ENCODE data around the gene CABCOCO1.

Gene CABCOCO1

GRCh38 chr10:61662794-61663259 lies at the start of gene CABCOCO1:
Gene CABCOCO1 (plus strand): TSS chr10:61662929. CDS start chr10:61662973, 44 bp downstream.
- Mint-ChIP-seq H3K9me3 (no peaks in the 10 kb centered on the region), H3K36me3 (ENCODE audit: insufficient read depth) (no peaks in the 10 kb centered on the region), H3K27me3 (peaks cover 40% of the 10 kb centered on the region), H3K4me1 (no peaks in the 10 kb centered on the region), H3K27ac (ENCODE audit: low read depth) (no peak within 1 kb of the TSS), H3K4me3 (no peak within 1 kb of the TSS)
- no peak for ATAC-seq (replicated peaks; ENCODE audit: extremely low read depth, poor library complexity, severe bottlenecking)
- DNase-seq (ENCODE audit: low spot score in 2 of 2): no peak

GRCh38 chr10:61613665-61614064 lies 49.1 kb upstream of the CABCOCO1 start:
- no peak for DNase-seq (ENCODE audit: low spot score in 2 of 2)
- Mint-ChIP-seq H3K4me1 (no peaks in the 10 kb centered on the region), H3K27me3 (peaks cover 10% of the 10 kb centered on the region), H3K27ac (ENCODE audit: low read depth) (no peak overlapping the region), H3K36me3 (ENCODE audit: insufficient read depth) (no peaks in the 10 kb centered on the region), H3K4me3 (no peak overlapping the region), H3K9me3 (no peaks in the 10 kb centered on the region)
- no peak for ATAC-seq (replicated peaks; ENCODE audit: extremely low read depth, poor library complexity, severe bottlenecking)

DNA sequence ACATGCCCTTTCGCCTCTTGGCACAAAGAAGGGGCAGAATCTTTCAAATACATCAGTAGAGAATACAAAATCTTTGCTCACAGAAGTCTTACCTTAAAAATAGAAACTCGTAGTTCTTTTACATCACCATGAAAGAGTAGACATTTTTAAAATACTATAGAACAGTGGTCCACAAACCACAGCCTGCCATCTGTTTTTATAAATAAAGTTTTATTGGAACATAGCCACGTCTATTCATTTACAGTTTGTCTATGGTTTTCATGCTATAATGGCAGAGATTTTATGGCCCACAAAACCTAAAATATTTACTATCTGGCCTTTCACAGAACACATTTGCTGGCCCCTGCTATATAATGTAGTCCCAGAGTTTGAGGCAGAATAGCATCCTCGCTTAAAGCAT lies 46.1 kb upstream of the CABCOCO1 start:
- H3K4me3 Mint-ChIP-seq: no peak overlapping the region
- H3K4me1 Mint-ChIP-seq: no peaks in the 10 kb centered on the region
- H3K9me3 Mint-ChIP-seq: no peaks in the 10 kb centered on the region
- DNase-seq (ENCODE audit: low spot score in 2 of 2): no peak
- H3K36me3 Mint-ChIP-seq (ENCODE audit: insufficient read depth): no peaks in the 10 kb centered on the region
- ATAC-seq (replicated peaks; ENCODE audit: extremely low read depth, poor library complexity, severe bottlenecking): no peak
- no peak overlapping the region for H3K27ac Mint-ChIP-seq (ENCODE audit: low read depth)
- H3K27me3 Mint-ChIP-seq: peaks cover 25% of the 10 kb centered on the region

DNA sequence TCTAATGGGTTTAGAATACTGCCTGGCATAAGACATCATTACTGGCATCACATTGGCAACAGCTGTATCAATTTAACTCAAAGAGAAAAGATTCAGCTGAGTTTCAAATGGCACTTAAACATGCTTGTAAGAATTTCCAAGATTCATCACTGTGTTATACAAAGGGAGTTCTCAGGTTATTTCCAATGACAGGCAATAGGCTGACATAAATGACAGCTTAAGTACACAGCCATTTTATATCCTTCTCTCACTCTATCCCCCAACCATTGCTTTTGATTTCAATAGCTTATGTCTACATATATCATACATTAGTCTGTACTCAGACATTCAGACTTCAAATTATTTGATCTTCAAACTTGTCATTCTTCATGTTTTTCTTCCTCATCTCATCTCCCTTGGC lies 45.5 kb upstream of the CABCOCO1 start:
- no peak overlapping the region for H3K4me3 Mint-ChIP-seq
- no peak overlapping the region for H3K27ac Mint-ChIP-seq (ENCODE audit: low read depth)

GRCh38 chr10:61617586-61617985 lies 45.1 kb upstream of the CABCOCO1 start:
- Mint-ChIP-seq H3K4me1 (no peaks in the 10 kb centered on the region), H3K36me3 (ENCODE audit: insufficient read depth) (no peaks in the 10 kb centered on the region), H3K27ac (ENCODE audit: low read depth) (no peak overlapping the region), H3K9me3 (no peaks in the 10 kb centered on the region), H3K27me3 (peaks cover 25% of the 10 kb centered on the region), H3K4me3 (no peak overlapping the region)
- ATAC-seq (replicated peaks; ENCODE audit: extremely low read depth, poor library complexity, severe bottlenecking): no peak
- no peak for DNase-seq (ENCODE audit: low spot score in 2 of 2)

More for the DNA sequence above, 45.5 kb upstream of the CABCOCO1 start:
- DNase-seq (ENCODE audit: low spot score in 2 of 2) (no peak), ATAC-seq (replicated peaks; ENCODE audit: extremely low read depth, poor library complexity, severe bottlenecking) (no peak)
- Mint-ChIP-seq H3K36me3 (ENCODE audit: insufficient read depth) (no peaks in the 10 kb centered on the region), H3K27me3 (peaks cover 25% of the 10 kb centered on the region), H3K4me1 (no peaks in the 10 kb centered on the region), H3K9me3 (no peaks in the 10 kb centered on the region)

DNA sequence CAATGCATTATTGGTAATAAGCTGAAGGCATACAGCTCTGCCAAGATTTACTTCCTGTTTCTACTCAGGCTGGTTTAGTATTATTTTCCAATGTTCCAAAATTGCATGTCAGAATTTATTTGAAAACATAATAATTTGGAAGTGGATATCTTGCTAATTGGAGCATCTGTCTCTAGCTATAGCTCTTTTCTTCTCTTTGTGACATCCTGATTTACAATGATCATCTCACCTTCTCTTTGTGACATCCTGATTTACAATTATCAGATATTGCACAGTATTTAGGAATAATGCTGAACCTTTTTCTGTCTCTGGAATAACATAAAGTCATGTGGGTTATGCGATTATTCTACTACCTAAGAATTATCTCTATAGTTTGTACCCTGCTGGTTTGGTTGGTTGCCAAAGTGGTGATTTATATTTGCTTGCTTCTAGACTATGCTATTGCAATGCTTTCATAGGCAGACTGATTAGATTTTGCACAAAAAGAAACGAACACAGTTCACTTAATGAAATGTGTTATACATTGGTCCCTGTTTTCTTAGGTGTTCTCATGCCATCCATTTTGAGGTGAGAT lies 44.3 kb upstream of the CABCOCO1 start:
- Mint-ChIP-seq H3K36me3 (ENCODE audit: insufficient read depth) (no peaks in the 10 kb centered on the region), H3K9me3 (no peaks in the 10 kb centered on the region), H3K27me3 (peaks cover 25% of the 10 kb centered on the region), H3K4me1 (no peaks in the 10 kb centered on the region), H3K27ac (ENCODE audit: low read depth) (no peak overlapping the region), H3K4me3 (no peak overlapping the region)
- ATAC-seq (replicated peaks; ENCODE audit: extremely low read depth, poor library complexity, severe bottlenecking) (no peak), DNase-seq (ENCODE audit: low spot score in 2 of 2) (no peak)

DNA sequence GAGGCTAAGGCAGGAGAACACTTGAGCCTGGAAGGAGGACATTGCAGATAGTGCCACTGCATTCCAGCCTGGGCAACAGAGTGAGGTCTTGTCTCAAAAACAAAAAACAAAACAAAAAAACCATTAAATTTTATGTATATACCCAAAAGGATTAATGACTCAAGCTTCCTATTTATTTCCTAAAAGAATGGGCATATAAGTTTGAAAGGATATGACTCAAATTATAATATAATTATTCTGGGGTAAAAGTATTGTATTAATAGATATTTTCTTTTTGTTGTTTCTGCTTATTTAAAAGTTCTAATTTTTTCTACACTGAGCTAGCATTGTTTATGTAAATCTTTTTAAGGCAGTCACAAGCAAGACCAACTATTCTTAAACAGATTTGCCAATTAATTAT lies 42.2 kb upstream of the CABCOCO1 start:
- H3K36me3 Mint-ChIP-seq (ENCODE audit: insufficient read depth): peaks cover 2% of the 10 kb centered on the region
- H3K27me3 Mint-ChIP-seq: peaks cover 25% of the 10 kb centered on the region
- ATAC-seq (replicated peaks; ENCODE audit: extremely low read depth, poor library complexity, severe bottlenecking): no peak
- no peak overlapping the region for H3K4me3 Mint-ChIP-seq
- no peaks in the 10 kb centered on the region for H3K9me3 Mint-ChIP-seq
- H3K27ac Mint-ChIP-seq (ENCODE audit: low read depth): no peak overlapping the region
- no peaks in the 10 kb centered on the region for H3K4me1 Mint-ChIP-seq
- DNase-seq (ENCODE audit: low spot score in 2 of 2): no peak

GRCh38 chr10:61621605-61622051 lies 41.1 kb upstream of the CABCOCO1 start:
- no peak overlapping the region for H3K4me3 Mint-ChIP-seq
- DNase-seq (ENCODE audit: low spot score in 2 of 2) (no peak), ATAC-seq (replicated peaks; ENCODE audit: extremely low read depth, poor library complexity, severe bottlenecking) (no peak)
- no peaks in the 10 kb centered on the region for H3K9me3 Mint-ChIP-seq
- H3K4me1 Mint-ChIP-seq: no peaks in the 10 kb centered on the region
- H3K27ac Mint-ChIP-seq (ENCODE audit: low read depth): no peak overlapping the region
- peaks cover 2% of the 10 kb centered on the region for H3K36me3 Mint-ChIP-seq (ENCODE audit: insufficient read depth)
- peaks cover 35% of the 10 kb centered on the region for H3K27me3 Mint-ChIP-seq

GRCh38 chr10:61623161-61623560 lies 39.6 kb upstream of the CABCOCO1 start:
- Mint-ChIP-seq H3K36me3 (ENCODE audit: insufficient read depth) (peaks cover 2% of the 10 kb centered on the region), H3K9me3 (no peaks in the 10 kb centered on the region), H3K27me3 (peaks cover 25% of the 10 kb centered on the region), H3K27ac (ENCODE audit: low read depth) (no peak overlapping the region), H3K4me1 (no peaks in the 10 kb centered on the region), H3K4me3 (no peak overlapping the region)
- DNase-seq (ENCODE audit: low spot score in 2 of 2) (no peak), ATAC-seq (replicated peaks; ENCODE audit: extremely low read depth, poor library complexity, severe bottlenecking) (no peak)

DNA sequence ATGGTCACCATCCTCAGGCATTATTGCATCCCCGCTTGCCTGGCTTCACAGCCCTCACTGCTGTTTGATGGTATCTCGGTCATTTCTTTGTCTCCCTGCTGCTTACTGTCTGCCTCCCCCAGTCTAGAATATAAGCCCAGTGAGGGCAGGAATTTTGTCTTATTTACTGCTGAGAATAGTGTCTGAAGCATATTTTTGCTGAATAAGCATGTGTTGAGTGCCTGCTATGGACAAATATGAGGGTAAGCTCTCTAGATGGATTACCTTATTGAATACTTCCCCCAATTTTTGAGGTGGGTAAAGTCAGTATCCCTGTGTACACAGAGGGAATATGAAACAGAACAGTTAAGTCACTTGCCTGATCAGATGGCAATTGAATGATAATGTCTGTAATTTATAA lies 36.5 kb upstream of the CABCOCO1 start:
- no peak overlapping the region for H3K4me3 Mint-ChIP-seq
- no peak for ATAC-seq (replicated peaks; ENCODE audit: extremely low read depth, poor library complexity, severe bottlenecking)

DNA sequence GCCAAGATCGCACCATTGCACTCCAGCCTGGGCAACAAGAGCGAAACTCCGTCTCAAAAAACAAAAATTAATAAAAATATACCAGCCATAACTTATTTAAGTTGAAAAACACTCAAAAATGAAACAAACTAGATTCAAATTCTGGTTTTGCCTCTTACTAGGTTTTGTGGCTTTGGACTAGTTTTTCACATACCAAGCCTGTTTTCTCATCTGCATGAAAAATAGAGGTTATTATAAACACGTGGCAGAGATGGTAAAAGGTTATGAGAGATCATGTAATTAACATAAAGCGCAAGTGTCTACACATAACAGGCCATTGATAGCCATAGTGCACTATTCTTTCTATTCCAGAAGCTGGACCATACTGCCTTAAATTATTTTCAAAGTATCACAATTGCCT lies 35.5 kb upstream of the CABCOCO1 start:
- H3K9me3 Mint-ChIP-seq: no peaks in the 10 kb centered on the region
- no peak overlapping the region for H3K4me3 Mint-ChIP-seq
- H3K4me1 Mint-ChIP-seq: no peaks in the 10 kb centered on the region
- DNase-seq (ENCODE audit: low spot score in 2 of 2) (no peak), ATAC-seq (replicated peaks; ENCODE audit: extremely low read depth, poor library complexity, severe bottlenecking) (no peak)
- no peak overlapping the region for H3K27ac Mint-ChIP-seq (ENCODE audit: low read depth)
- H3K27me3 Mint-ChIP-seq: peaks cover 10% of the 10 kb centered on the region
- peaks cover 2% of the 10 kb centered on the region for H3K36me3 Mint-ChIP-seq (ENCODE audit: insufficient read depth)

More for the DNA sequence above, 36.5 kb upstream of the CABCOCO1 start:
- no peak for DNase-seq (ENCODE audit: low spot score in 2 of 2)
- Mint-ChIP-seq H3K4me1 (no peaks in the 10 kb centered on the region), H3K27ac (ENCODE audit: low read depth) (no peak overlapping the region), H3K36me3 (ENCODE audit: insufficient read depth) (peaks cover 2% of the 10 kb centered on the region), H3K9me3 (no peaks in the 10 kb centered on the region), H3K27me3 (peaks cover 10% of the 10 kb centered on the region)

GRCh38 chr10:61628151-61628874 lies 34.4 kb upstream of the CABCOCO1 start:
- DNase-seq (ENCODE audit: low spot score in 2 of 2): no peak
- ATAC-seq (replicated peaks; ENCODE audit: extremely low read depth, poor library complexity, severe bottlenecking): no peak
- no peak overlapping the region for H3K4me3 Mint-ChIP-seq
- H3K27me3 Mint-ChIP-seq: peaks cover 10% of the 10 kb centered on the region
- H3K36me3 Mint-ChIP-seq (ENCODE audit: insufficient read depth): peaks cover 2% of the 10 kb centered on the region
- H3K27ac Mint-ChIP-seq (ENCODE audit: low read depth): no peak overlapping the region
- no peaks in the 10 kb centered on the region for H3K9me3 Mint-ChIP-seq
- H3K4me1 Mint-ChIP-seq: no peaks in the 10 kb centered on the region

DNA sequence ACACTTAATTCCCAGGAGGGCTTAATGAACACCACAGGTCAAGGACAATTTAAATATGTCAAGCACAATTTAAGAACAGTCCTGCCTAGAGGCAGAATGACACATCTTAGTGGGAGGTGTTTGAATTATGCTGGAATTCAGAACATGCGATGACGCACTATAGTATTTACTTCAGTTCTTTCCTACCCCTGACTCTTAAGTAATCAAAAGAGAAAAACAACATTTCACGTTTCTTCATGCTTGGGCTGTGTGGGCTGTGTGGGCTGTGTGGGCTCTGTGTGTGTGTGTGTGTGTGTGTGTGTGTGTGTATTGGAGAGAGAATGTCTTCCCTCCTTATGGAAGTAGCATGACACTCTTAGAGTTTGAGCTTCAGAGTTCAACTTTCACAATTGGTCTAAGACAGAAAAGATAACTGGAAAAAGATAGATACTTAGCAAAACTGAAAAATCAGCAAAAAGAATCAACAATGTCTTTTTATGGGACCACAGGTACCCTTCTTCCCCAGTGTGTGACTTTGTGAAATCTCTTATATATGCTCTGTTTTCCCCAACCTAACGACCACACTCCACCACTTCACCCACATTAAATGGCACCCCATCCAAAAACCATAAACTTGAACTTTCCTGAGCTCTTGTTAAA lies 33.7 kb upstream of the CABCOCO1 start:
- Mint-ChIP-seq H3K36me3 (ENCODE audit: insufficient read depth) (no peaks in the 10 kb centered on the region), H3K4me1 (no peaks in the 10 kb centered on the region), H3K27ac (ENCODE audit: low read depth) (no peak overlapping the region), H3K4me3 (no peak overlapping the region), H3K27me3 (peaks cover 10% of the 10 kb centered on the region), H3K9me3 (no peaks in the 10 kb centered on the region)
- DNase-seq (ENCODE audit: low spot score in 2 of 2) (no peak), ATAC-seq (replicated peaks; ENCODE audit: extremely low read depth, poor library complexity, severe bottlenecking) (no peak)
